NCI-H2107 treated with DMSO at 0.1 percent for 48 hours (cell line): Measurements from ENCODE around the gene SERINC3.
"Not testable (repeated sequence)": the region's sequence is repeated elsewhere in the genome, so short reads cannot be mapped to it uniquely, and the experiment has no call there.

Experiments
- DNase-seq: peaks from one replicate; lab custom pipeline; 2025; ENCODE audit not compliant: unreplicated experiment; lab: John Stamatoyannopoulos, UW

SERINC3 gene

GRCh38 chr20:44521484-44522481 lies at the start of gene SERINC3:
SERINC3 (minus strand) TSS chr20:44522070; CDS start chr20:44521951, 119 bp downstream.
- DNase-seq, result peak; percentile 57

DNA sequence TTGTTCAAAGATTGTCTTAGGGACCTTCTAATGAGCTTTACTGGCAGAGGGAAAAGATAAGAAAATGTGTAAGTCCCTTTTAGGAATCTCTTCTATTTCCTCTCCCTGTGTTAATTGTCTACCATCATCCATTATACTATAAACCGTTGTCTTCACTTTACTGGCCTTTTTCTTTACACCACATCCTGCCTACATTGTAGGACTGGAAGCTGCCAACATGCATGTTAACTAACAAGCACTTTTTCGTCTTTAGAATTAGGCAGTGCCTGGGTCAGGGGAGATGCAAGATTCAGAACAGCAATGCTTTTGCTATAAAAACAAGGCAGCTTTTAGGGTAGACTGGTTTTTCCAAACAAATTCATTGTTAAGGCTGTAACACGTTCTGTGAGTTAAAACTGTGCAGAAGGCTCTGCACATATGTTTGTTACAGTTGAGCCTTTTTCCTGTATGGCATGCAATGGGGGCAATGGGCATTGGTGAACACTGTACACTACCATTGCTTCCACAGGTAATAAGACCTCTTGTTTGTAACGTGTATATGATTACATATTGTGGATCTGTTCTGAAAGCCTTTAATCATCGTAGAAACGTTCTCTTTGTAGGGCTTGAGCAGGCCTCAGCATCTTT lies 49.6 kb upstream of the SERINC3 start:
- DNase-seq, result no peak

DNA sequence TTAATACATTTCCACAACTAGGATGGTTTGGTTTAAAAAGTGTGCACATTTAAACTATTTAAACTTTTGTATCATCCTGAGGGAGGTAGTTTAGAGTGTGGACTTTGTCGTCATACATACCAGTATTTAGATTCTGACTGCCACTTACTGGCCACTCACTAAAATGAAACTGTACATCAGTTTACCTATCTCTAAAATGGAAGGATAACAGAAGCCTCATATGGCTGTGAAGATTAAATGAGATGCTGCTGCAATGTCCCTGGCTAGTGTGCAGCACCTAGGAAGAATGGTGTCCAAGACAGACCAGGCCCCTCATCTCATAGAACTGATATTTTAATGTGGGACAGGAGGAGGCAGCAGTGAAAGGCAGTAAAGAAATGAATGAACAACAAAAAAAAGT lies 48.5 kb upstream of the SERINC3 start:
- no peak for DNase-seq

GRCh38 chr20:44566811-44567210 lies 44.9 kb upstream of the SERINC3 start:
- DNase-seq, result no peak

DNA sequence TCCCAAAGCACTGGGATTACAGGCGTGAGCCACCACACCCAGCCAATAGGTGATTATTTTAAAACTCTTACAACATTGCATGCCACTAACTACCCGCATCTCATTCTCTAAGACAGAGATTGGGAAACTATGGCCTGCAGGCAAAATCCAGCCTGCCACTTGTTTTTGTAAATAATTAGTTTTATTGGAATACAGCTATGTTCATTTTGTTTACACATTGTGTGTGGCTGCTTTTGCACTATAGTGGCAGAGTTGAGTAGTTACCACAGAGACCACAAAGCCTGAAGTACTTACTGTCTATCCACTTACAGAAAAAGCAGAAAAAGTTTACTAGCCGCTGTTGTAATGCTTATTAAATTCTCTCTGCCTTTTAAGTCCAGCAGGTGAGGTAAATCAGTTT lies 44.1 kb upstream of the SERINC3 start:
- DNase-seq, result peak; percentile 3

DNA sequence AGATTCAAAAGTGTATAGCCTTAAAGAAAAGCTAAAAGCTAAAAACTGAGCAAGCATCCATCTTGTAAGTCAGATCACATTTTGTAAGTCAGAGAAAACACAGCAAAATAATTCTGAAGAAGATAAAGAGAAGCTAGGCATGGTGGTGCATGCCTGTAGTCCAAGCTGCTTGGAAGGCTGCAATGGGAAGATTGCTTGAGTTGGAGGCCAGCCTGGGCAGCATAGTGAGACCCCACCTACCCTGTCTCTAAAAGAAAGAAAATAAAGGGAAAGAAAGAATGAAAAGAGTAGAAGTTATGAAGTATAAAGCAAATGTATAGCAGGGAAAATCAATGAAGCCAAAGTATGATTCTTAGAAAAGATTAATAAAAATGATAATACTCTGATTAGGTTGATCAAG lies 40.0 kb upstream of the SERINC3 start:
- DNase-seq, result no peak

GRCh38 chr20:44560818-44561217 lies 38.9 kb upstream of the SERINC3 start:
- not testable (repeated sequence) for DNase-seq

DNA sequence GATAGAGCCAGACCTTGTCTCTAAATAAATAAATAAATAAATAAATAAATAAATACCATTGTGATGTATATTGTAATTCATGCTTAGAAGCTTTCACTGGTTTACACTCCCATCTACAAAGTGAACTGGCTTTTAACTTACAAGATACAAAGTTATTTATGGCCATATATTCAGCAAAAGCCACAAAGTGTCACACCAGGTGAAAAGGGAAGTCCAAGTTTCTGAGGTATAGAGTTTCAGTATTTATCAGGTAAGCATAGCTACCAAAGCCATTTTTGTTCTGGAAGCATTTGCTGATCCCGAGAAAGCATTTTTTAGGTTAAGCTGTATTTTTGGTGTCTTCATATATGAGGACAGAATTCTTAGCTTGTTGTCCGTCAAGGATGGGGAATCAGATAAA lies 38.4 kb upstream of the SERINC3 start:
- no peak for DNase-seq

GRCh38 chr20:44559302-44559701 lies 37.4 kb upstream of the SERINC3 start:
- DNase-seq, result no peak

DNA sequence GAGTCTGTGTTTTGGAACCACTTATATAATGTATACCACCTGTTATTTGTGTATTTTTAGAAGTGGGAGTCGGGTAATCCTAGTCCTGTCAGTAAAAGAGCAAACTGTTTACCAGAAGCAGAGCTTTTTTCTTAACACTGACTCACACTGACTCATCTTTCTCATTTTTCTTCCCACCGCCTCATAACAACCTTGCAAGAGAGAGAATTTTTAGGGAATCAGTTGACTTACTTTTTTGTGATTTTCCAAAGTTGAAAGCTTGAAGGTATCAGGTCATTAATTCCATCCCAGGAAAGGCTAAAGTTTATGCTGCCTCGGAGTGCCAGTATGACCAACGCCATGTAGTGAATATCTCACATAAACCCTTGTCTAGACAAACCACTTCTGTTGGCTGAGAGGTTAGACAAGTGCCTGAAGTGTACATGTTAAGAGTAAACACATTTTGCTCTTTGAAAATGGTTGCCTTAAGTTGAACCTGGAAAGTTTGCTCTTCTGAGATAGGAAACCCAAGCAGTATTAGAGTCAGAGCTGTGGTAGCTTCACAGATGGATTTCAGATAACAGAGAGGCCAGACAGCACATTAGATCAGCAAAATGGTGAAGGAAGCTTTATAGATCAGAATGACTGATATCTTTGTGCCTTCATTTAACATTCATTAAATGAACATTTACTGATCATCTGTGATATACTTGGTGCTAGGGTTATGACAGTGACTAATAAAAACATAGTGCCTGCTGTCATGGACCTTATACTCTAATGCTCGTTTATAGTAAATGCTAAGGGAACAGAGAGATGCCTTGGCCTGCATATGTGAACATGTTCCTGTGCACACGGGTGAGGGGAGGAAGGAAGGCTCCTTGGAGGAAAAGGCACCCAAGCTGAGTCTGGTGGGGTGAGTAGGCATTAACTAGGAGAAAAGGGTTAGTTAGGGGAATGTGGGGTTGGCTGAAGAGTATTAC lies 31.4 kb upstream of the SERINC3 start:
- peak; percentile 2 for DNase-seq

DNA sequence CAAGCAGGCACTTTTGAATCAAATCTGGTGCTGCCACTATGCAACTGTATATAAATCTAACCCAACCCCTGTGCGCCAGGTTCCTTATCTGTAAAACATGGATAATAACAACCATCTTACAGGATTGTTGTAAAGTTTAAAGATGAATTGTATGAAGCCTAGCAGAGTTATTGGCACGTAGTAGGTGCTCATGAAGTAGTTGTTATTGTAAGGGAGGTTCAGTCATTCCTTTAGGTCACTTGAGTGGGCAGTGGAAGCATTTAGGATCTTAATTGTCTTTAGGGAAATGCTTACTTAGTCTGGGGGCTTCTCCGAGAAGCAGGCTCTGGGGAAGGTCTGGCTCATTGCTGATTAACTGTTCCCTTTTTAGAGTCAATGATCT lies 30.7 kb upstream of the SERINC3 start:
- no peak for DNase-seq

GRCh38 chr20:44552050-44552449 lies 30.2 kb upstream of the SERINC3 start:
- no peak for DNase-seq

DNA sequence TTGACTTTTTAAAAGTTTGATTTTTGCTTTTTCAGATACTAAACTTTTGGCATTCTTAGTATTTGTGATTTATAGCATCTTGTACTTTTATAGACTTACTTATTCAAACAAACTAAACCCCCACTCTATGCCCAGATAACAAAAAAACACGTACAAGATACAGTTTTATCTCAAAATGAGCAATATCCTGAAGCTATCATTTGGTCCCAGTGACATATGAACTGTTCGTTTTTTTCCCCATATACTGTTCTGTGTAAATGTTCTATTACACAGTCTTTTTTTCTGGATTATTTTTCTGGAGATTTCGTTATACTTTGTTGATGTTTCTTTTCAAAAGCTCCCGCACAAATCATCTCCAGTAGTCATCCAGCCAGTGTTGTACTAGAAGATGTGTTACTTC lies 27.3 kb upstream of the SERINC3 start:
- no peak for DNase-seq

- DNase-seq, result no peak
Measured at GRCh38 chr20:44547419-44547818, 25.5 kb upstream of the SERINC3 start.

- no peak for DNase-seq
Measured at GRCh38 chr20:44544263-44544662, 22.4 kb upstream of the SERINC3 start.

DNA sequence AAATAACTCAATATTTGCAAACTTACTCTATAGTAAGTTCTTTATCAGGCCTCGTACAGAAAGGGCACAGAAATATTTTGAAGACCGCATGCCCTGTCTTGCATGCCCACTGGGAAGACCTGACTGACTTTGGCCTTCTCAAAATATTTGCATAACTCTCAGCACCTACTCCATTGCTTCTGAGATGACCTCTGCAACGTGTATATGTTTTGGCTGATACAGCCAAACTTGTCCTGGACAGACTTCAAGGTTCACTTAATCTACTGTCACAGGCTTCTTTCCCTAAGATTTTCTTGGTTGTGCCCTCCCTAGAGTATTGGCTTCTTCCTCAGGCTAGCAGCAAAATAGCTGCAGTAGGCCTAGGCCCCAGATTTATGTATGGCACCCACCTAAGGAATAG lies 21.5 kb upstream of the SERINC3 start:
- no peak for DNase-seq

- DNase-seq, result no peak
Measured at GRCh38 chr20:44542890-44543289, 21.0 kb upstream of the SERINC3 start.

GRCh38 chr20:44541992-44542391 lies 20.1 kb upstream of the SERINC3 start:
- no peak for DNase-seq

DNA sequence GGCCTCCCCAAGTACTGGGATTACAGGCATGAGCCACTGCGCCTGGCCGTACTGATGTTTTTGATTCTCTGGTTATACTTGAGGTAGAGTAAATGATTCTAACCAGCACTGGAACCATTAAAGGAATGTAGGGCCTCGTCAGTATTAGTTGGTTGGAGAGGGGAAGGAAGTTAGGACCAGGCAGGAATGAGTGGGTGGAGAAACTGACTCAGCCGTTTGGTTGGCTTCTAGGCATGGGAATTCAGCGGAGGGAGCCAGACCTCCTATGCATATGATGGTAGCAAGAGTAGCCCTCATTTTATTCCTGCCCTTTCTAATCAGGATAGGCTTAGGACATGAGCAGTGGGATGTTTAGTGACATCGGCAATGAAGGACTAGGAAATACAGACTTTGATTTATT lies 19.0 kb upstream of the SERINC3 start:
- no peak for DNase-seq

- no peak for DNase-seq
Measured at GRCh38 chr20:44537993-44538392, 16.1 kb upstream of the SERINC3 start.

GRCh38 chr20:44536175-44536574 lies 14.3 kb upstream of the SERINC3 start:
- DNase-seq, result no peak
